ENCODE data around the gene AKAP8.

- no peak for TF ChIP-seq CTCF (IDR thresholded peaks at IDR 0.05; ENCODE audit: poor library complexity, severe bottlenecking)
- no peak for TF ChIP-seq EZH2 (IDR thresholded peaks at IDR 0.05; ENCODE audit: borderline replicate concordance, insufficient read depth, low read length, poor library complexity, severe bottlenecking)
- no peak for TF ChIP-seq SMC3 (conservative IDR thresholded peaks at IDR 0.05; ENCODE audit: poor library complexity)
- TF ChIP-seq RAD21 (conservative IDR thresholded peaks at IDR 0.05): no peak
Measured at GRCh38 chr19:15369594-15369891, 10.0 kb downstream of the AKAP8 start.

All from neural cell (in vitro differentiated cells).